WTC11 (cell line): ENCODE results near the gene GPR37L1.

ENCODE experiments used
- TF ChIP-seq, protein P1 (sequence below): sonication (generic); formaldehyde crosslinking; IDR thresholded peaks from 2 replicates; pipeline ENCODE4 v1.8.1; 2023; ENCODE audit warnings: mild to moderate bottlenecking, missing genetic modification reagents
- TF ChIP-seq, protein P2 (sequence below): fragments of 200-600 bp; IDR thresholded peaks from 2 replicates; pipeline ENCODE4 v1.8.0; 2022; ENCODE audit warnings: antibody characterized with exemption

DNA sequence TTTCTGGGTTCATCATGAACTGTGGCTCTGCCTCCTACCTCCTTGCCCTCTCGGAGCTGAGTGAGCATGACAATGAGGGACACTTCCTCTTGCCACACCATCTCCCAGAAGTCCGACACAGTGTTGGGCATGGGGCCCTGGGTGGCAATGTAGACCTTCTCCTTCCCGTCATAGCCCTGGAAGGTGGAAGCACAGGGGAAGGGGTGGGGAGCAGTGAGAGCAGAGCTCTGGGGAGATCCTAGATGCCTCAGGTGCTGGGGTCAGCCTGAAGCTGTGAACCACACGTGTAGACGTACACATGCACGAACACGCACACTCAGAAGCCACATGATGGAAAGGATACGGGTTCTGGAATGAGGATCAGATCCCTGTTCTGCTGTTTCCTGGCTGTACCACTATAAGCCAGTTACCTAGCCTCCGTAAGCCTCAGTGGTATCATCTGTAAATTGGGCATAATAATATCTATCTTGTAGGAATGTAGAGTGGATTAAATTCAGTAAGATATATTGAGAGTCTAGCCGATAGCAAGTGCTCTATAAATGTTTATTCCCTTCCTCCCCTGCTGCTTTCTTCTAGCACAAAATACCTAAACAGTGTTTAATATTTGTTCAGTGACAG, 31.5 kb downstream of the GPR37L1 start:
- TF ChIP-seq, protein P1, sequence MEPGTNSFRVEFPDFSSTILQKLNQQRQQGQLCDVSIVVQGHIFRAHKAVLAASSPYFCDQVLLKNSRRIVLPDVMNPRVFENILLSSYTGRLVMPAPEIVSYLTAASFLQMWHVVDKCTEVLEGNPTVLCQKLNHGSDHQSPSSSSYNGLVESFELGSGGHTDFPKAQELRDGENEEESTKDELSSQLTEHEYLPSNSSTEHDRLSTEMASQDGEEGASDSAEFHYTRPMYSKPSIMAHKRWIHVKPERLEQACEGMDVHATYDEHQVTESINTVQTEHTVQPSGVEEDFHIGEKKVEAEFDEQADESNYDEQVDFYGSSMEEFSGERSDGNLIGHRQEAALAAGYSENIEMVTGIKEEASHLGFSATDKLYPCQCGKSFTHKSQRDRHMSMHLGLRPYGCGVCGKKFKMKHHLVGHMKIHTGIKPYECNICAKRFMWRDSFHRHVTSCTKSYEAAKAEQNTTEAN, result no peak
- TF ChIP-seq, protein P2, sequence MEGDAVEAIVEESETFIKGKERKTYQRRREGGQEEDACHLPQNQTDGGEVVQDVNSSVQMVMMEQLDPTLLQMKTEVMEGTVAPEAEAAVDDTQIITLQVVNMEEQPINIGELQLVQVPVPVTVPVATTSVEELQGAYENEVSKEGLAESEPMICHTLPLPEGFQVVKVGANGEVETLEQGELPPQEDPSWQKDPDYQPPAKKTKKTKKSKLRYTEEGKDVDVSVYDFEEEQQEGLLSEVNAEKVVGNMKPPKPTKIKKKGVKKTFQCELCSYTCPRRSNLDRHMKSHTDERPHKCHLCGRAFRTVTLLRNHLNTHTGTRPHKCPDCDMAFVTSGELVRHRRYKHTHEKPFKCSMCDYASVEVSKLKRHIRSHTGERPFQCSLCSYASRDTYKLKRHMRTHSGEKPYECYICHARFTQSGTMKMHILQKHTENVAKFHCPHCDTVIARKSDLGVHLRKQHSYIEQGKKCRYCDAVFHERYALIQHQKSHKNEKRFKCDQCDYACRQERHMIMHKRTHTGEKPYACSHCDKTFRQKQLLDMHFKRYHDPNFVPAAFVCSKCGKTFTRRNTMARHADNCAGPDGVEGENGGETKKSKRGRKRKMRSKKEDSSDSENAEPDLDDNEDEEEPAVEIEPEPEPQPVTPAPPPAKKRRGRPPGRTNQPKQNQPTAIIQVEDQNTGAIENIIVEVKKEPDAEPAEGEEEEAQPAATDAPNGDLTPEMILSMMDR, result no peak
